ENCODE results near the gene BCR. TPM values are rescaled to one million over a fixed set of nuclear protein-coding genes. Genes with fewer than 3 reads are reported as not detected.

BCR gene
- total RNA-seq, 2 donors from 2014 or later: 43.3 to 50.3 TPM

GRCh38 chr22:23261900-23262450, 81.7 kb downstream of the BCR start:
- H3K4me1 Mint-ChIP-seq: no peaks in the 10 kb centered on the region
- H3K27ac Mint-ChIP-seq: no peak overlapping the region
- H3K4me3 Mint-ChIP-seq: no peak overlapping the region
- no peak for ATAC-seq (replicated peaks)
- peaks cover 48% of the 10 kb centered on the region for H3K36me3 Mint-ChIP-seq (ENCODE audit: low read depth)
- H3K9me3 Mint-ChIP-seq: no peaks in the 10 kb centered on the region
- H3K27me3 Mint-ChIP-seq: no peaks in the 10 kb centered on the region

GRCh38 chr22:23262518-23263332, 82.4 kb downstream of the BCR start:
- Mint-ChIP-seq H3K9me3 (no peaks in the 10 kb centered on the region), H3K36me3 (ENCODE audit: low read depth) (peaks cover 51% of the 10 kb centered on the region), H3K4me3 (no peak overlapping the region), H3K27ac (no peak overlapping the region), H3K4me1 (no peaks in the 10 kb centered on the region), H3K27me3 (no peaks in the 10 kb centered on the region)
- no peak for ATAC-seq (replicated peaks)

- Mint-ChIP-seq H3K36me3 (ENCODE audit: low read depth) (peaks cover 58% of the 10 kb centered on the region), H3K27ac (peak overlapping the region; percentile 63), H3K4me1 (no peaks in the 10 kb centered on the region), H3K27me3 (no peaks in the 10 kb centered on the region), H3K9me3 (no peaks in the 10 kb centered on the region), H3K4me3 (no peak overlapping the region)
- peak; percentile 92 for ATAC-seq (replicated peaks)
These were observed 83.6 kb downstream of the BCR start for GRCh38 chr22:23263651-23264555.

GRCh38 chr22:23264610-23265367, 84.5 kb downstream of the BCR start:
- Mint-ChIP-seq H3K27me3 (no peaks in the 10 kb centered on the region), H3K9me3 (no peaks in the 10 kb centered on the region), H3K4me3 (no peak overlapping the region), H3K4me1 (no peaks in the 10 kb centered on the region), H3K27ac (peak overlapping the region; percentile 63), H3K36me3 (ENCODE audit: low read depth) (peaks cover 64% of the 10 kb centered on the region)
- ATAC-seq (replicated peaks): no peak

- no peaks in the 10 kb centered on the region for H3K9me3 Mint-ChIP-seq
- no peaks in the 10 kb centered on the region for H3K4me1 Mint-ChIP-seq
- ATAC-seq (replicated peaks): no peak
- H3K36me3 Mint-ChIP-seq (ENCODE audit: low read depth): peaks cover 68% of the 10 kb centered on the region
- peak overlapping the region; percentile 7 for H3K27ac Mint-ChIP-seq
- no peak overlapping the region for H3K4me3 Mint-ChIP-seq
- no peaks in the 10 kb centered on the region for H3K27me3 Mint-ChIP-seq
These were observed 85.0 kb downstream of the BCR start for GRCh38 chr22:23265368-23265700.

- H3K4me1 Mint-ChIP-seq: no peaks in the 10 kb centered on the region
- no peak overlapping the region for H3K4me3 Mint-ChIP-seq
- no peaks in the 10 kb centered on the region for H3K27me3 Mint-ChIP-seq
- ATAC-seq (replicated peaks): no peak
- peak overlapping the region; percentile 26 for H3K27ac Mint-ChIP-seq
- H3K36me3 Mint-ChIP-seq (ENCODE audit: low read depth): peaks cover 70% of the 10 kb centered on the region
- no peaks in the 10 kb centered on the region for H3K9me3 Mint-ChIP-seq
These were observed 86.5 kb downstream of the BCR start for GRCh38 chr22:23266780-23267179.

- Mint-ChIP-seq H3K27me3 (no peaks in the 10 kb centered on the region), H3K27ac (peak overlapping the region; percentile 28), H3K4me3 (no peak overlapping the region), H3K9me3 (no peaks in the 10 kb centered on the region), H3K4me1 (no peaks in the 10 kb centered on the region), H3K36me3 (ENCODE audit: low read depth) (peaks cover 70% of the 10 kb centered on the region)
- no peak for ATAC-seq (replicated peaks)
These were observed 87.1 kb downstream of the BCR start for GRCh38 chr22:23267226-23268043.

- H3K4me3 Mint-ChIP-seq: no peak overlapping the region
- no peaks in the 10 kb centered on the region for H3K9me3 Mint-ChIP-seq
- H3K27ac Mint-ChIP-seq: no peak overlapping the region
- H3K27me3 Mint-ChIP-seq: no peaks in the 10 kb centered on the region
- H3K4me1 Mint-ChIP-seq: no peaks in the 10 kb centered on the region
- peaks cover 74% of the 10 kb centered on the region for H3K36me3 Mint-ChIP-seq (ENCODE audit: low read depth)
- no peak for ATAC-seq (replicated peaks)
These were observed 87.9 kb downstream of the BCR start for GRCh38 chr22:23268139-23268712.

- H3K9me3 Mint-ChIP-seq: no peaks in the 10 kb centered on the region
- H3K4me3 Mint-ChIP-seq: no peak overlapping the region
- no peaks in the 10 kb centered on the region for H3K27me3 Mint-ChIP-seq
- H3K4me1 Mint-ChIP-seq: no peaks in the 10 kb centered on the region
- peaks cover 74% of the 10 kb centered on the region for H3K36me3 Mint-ChIP-seq (ENCODE audit: low read depth)
- no peak overlapping the region for H3K27ac Mint-ChIP-seq
- no peak for ATAC-seq (replicated peaks)
These were observed 88.6 kb downstream of the BCR start for GRCh38 chr22:23268877-23269276.

- H3K36me3 Mint-ChIP-seq (ENCODE audit: low read depth): peaks cover 71% of the 10 kb centered on the region
- no peak overlapping the region for H3K4me3 Mint-ChIP-seq
- H3K27me3 Mint-ChIP-seq: no peaks in the 10 kb centered on the region
- H3K4me1 Mint-ChIP-seq: no peaks in the 10 kb centered on the region
- no peak for ATAC-seq (replicated peaks)
- peak overlapping the region; percentile 38 for H3K27ac Mint-ChIP-seq
- no peaks in the 10 kb centered on the region for H3K9me3 Mint-ChIP-seq
These were observed 89.3 kb downstream of the BCR start for GRCh38 chr22:23269441-23270211.

GRCh38 chr22:23270212-23270733, 90.0 kb downstream of the BCR start:
- no peak overlapping the region for H3K4me3 Mint-ChIP-seq
- peak overlapping the region; percentile 48 for H3K27ac Mint-ChIP-seq
- no peaks in the 10 kb centered on the region for H3K4me1 Mint-ChIP-seq
- H3K27me3 Mint-ChIP-seq: no peaks in the 10 kb centered on the region
- peaks cover 64% of the 10 kb centered on the region for H3K36me3 Mint-ChIP-seq (ENCODE audit: low read depth)
- ATAC-seq (replicated peaks): no peak
- H3K9me3 Mint-ChIP-seq: no peaks in the 10 kb centered on the region

GRCh38 chr22:23270798-23271596, 90.7 kb downstream of the BCR start:
- Mint-ChIP-seq H3K27ac (peak overlapping the region; percentile 48), H3K4me1 (no peaks in the 10 kb centered on the region), H3K36me3 (ENCODE audit: low read depth) (peaks cover 63% of the 10 kb centered on the region), H3K27me3 (no peaks in the 10 kb centered on the region), H3K9me3 (no peaks in the 10 kb centered on the region), H3K4me3 (no peak overlapping the region)
- ATAC-seq (replicated peaks): no peak

Data from activated T-helper 17 cell treated with anti-CD3 and anti-CD28 coated beads, Interleukin-2, amount 50 U/mL, for 72 hours (primary cell).